Pancreas (tissue), 8 donors: ENCODE measurements around the gene PCGF2. TPM values are rescaled to one million over a fixed set of nuclear protein-coding genes. Genes with fewer than 3 reads are reported as not detected.

Experiments used
- microRNA-seq, 2 donors: library from miRNA; unstranded; fragments of <30 nt; microRNA quantifications; one replicate each; pipeline versions ENCODE4 to v1.1.0, GENCODE V29; 2019 to 2020
- polyA plus RNA-seq, 2 donors: library from polyadenylated mRNA; stranded (reverse); fragments of 200-250 nt; gene quantifications; one replicate each; pipeline ENCODE4 v1.2.3, GENCODE V29; 2013
- total RNA-seq, 6 donors: library from RNA; stranded (reverse); fragmentation: NEBNext Ultra II Directional in 4 of 6; extraction: Animal tissue kit (Norgen Biotek cat#: 25700) in 4 of 6; gene quantifications; one replicate each; pipeline versions ENCODE4 v1.2.1 to v1.2.4, GENCODE V29; 2021 to 2023
- donor health status: healthy with polysubstance abuse.
- donor health status: DM: no; HTN: no; CAD: no; lungs with moderate emphysema.
- donor health status: DM: no; HTN: no; CAD: no.
- donor health status: Bipolar disorder and iron deficiency.
- donor health status: DM: yes; HTN: yes; CAD: no.
- donor health status: DM: no; HTN: no; CAD: no.
- donor health status: DM: no; HTN: no; CAD: no.
- donor health status: DM: yes; HTN: yes; CAD: no.

The PCGF2 gene
- total and polyA plus RNA-seq, 8 donors: 12.9 to 39.6 (median 22.1) TPM

Small RNA genes within 50 kb of the gene (microRNA-seq; reads per million reads assigned to microRNA genes)
- 0 reads per million in 2 donors for gene MIR4726
- gene MIR4734: 0.39 to 0.59 reads per million in 2 donors

Other genes with a start within 250 kb of the PCGF2 start
- 1 to 10 TPM; 5.8 to 9.3 (median 8.2) TPM for gene SRCIN1, start 142.4 kb downstream of the PCGF2 start, total RNA-seq
- gene SRCIN1, start 142.4 kb downstream of the PCGF2 start, polyA plus RNA-seq: 10 to 100 TPM; 18.4 to 30.3 TPM
- gene EPOP, start 73.4 kb downstream of the PCGF2 start, total RNA-seq: 1 to 10 TPM; 2.4 to 4.3 (median 3.1) TPM
- gene EPOP, start 73.4 kb downstream of the PCGF2 start, polyA plus RNA-seq: 1 to 10 TPM in 1 of 2 donors, under 1 TPM in 1; 0.49 to 1.4 TPM
- gene MLLT6, start 43.1 kb downstream of the PCGF2 start, total RNA-seq: 100 to 1,000 TPM in 1 of 6 donors, 10 to 100 TPM in 5; 51.3 to 112 (median 67.4) TPM
- 100 to 1,000 TPM in 1 of 2 donors, 10 to 100 TPM in 1; 69.9 to 181 TPM for gene MLLT6, start 43.1 kb downstream of the PCGF2 start, polyA plus RNA-seq
- gene CISD3, start 18.0 kb downstream of the PCGF2 start, total RNA-seq: 10 to 100 TPM; 27.5 to 44.3 (median 30.9) TPM
- 10 to 100 TPM; 28.1 to 34.9 TPM for gene CISD3, start 18.0 kb downstream of the PCGF2 start, polyA plus RNA-seq
- 10 to 100 TPM; 27.7 to 74.7 (median 54.5) TPM for gene PSMB3, start 4.4 kb upstream of the PCGF2 start, total RNA-seq
- 100 to 1,000 TPM; 104 to 107 TPM for gene PSMB3, start 4.4 kb upstream of the PCGF2 start, polyA plus RNA-seq
- 10 to 100 TPM in 5 of 6 donors, 1 to 10 TPM in 1; 9.0 to 22.2 (median 11.7) TPM for gene PIP4K2B, start 51.2 kb upstream of the PCGF2 start, total RNA-seq
- 10 to 100 TPM; 14.2 to 17.0 TPM for gene PIP4K2B, start 51.2 kb upstream of the PCGF2 start, polyA plus RNA-seq
- 10 to 100 TPM in 1 of 6 donors, 1 to 10 TPM in 5; 7.5 to 11.4 (median 8.0) TPM for gene CWC25, start 77.0 kb upstream of the PCGF2 start, total RNA-seq
- 10 to 100 TPM; 19.4 to 24.0 TPM for gene CWC25, start 77.0 kb upstream of the PCGF2 start, polyA plus RNA-seq
- 100 to 1,000 TPM; 569 to 994 (median 828) TPM for gene RPL23, start 105.4 kb upstream of the PCGF2 start, total RNA-seq
- gene RPL23, start 105.4 kb upstream of the PCGF2 start, polyA plus RNA-seq: 1,000 to 10,000 TPM; 1,404 to 1,507 TPM
- gene LASP1, start 121.7 kb upstream of the PCGF2 start, total RNA-seq: 10 to 100 TPM; 48.2 to 98.6 (median 60.9) TPM
- 10 to 100 TPM; 35.7 to 36.0 TPM for gene LASP1, start 121.7 kb upstream of the PCGF2 start, polyA plus RNA-seq
- gene FBXO47, start 219.1 kb upstream of the PCGF2 start, total RNA-seq: under 1 TPM in 1 of 6 donors, not detected in 5; 0.06 TPM
- gene FBXO47, start 219.1 kb upstream of the PCGF2 start, polyA plus RNA-seq: not detected